ENCODE results near the gene LMBRD1. TPM values are rescaled to one million over a fixed set of nuclear protein-coding genes. Genes with fewer than 3 reads are reported as not detected.
"Not testable (repeated sequence)": the region's sequence is repeated elsewhere in the genome, so short reads cannot be mapped to it uniquely, and the experiment has no call there.

The LMBRD1 gene
- polyA plus RNA-seq, 3 donors, result 115 to 142 (median 139) TPM

GRCh38 chr6:69813508-69813907, 16.7 kb upstream of the LMBRD1 start:
- no peak for DNase-seq (ENCODE audit: extremely low read depth in 1 of 11, low read depth in 9 of 11, low spot score in 4 of 11)

- DNase-seq (ENCODE audit: extremely low read depth in 1 of 11, low read depth in 9 of 11, low spot score in 4 of 11), result no peak
Measured at GRCh38 chr6:69812746-69813427, 16.1 kb upstream of the LMBRD1 start.

- no peak for DNase-seq (ENCODE audit: extremely low read depth in 1 of 11, low read depth in 9 of 11, low spot score in 4 of 11)
Measured at GRCh38 chr6:69802995-69803394, 6.2 kb upstream of the LMBRD1 start.

- DNase-seq (ENCODE audit: extremely low read depth in 1 of 11, low read depth in 9 of 11, low spot score in 4 of 11), result no peak
Measured at GRCh38 chr6:69801711-69802110, 4.9 kb upstream of the LMBRD1 start.

- no peak for DNase-seq (ENCODE audit: extremely low read depth in 1 of 11, low read depth in 9 of 11, low spot score in 4 of 11)
Measured at GRCh38 chr6:69801225-69801624, 4.4 kb upstream of the LMBRD1 start.

GRCh38 chr6:69798796-69799195, 2.0 kb upstream of the LMBRD1 start:
- not testable (repeated sequence) for DNase-seq (ENCODE audit: extremely low read depth in 1 of 11, low read depth in 9 of 11, low spot score in 4 of 11)

GRCh38 chr6:69796073-69796641, 653 bp downstream of the LMBRD1 start:
- peak in 8 of 11 donors; percentile 26 to 68 (median 46) for DNase-seq (ENCODE audit: extremely low read depth in 1 of 11, low read depth in 9 of 11, low spot score in 4 of 11)

GRCh38 chr6:69795469-69796072, 1.2 kb downstream of the LMBRD1 start:
- no peak for DNase-seq (ENCODE audit: extremely low read depth in 1 of 11, low read depth in 9 of 11, low spot score in 4 of 11)

GRCh38 chr6:69792292-69792691, 4.5 kb downstream of the LMBRD1 start:
- DNase-seq (ENCODE audit: extremely low read depth in 1 of 11, low read depth in 9 of 11, low spot score in 4 of 11), result no peak

- no peak for DNase-seq (ENCODE audit: extremely low read depth in 1 of 11, low read depth in 9 of 11, low spot score in 4 of 11)
Measured at GRCh38 chr6:69791065-69791471, 5.7 kb downstream of the LMBRD1 start.

GRCh38 chr6:69790629-69791028, 6.2 kb downstream of the LMBRD1 start:
- no peak for DNase-seq (ENCODE audit: extremely low read depth in 1 of 11, low read depth in 9 of 11, low spot score in 4 of 11)

GRCh38 chr6:69789578-69789977, 7.2 kb downstream of the LMBRD1 start:
- no peak for DNase-seq (ENCODE audit: extremely low read depth in 1 of 11, low read depth in 9 of 11, low spot score in 4 of 11)

GRCh38 chr6:69787436-69787835, 9.4 kb downstream of the LMBRD1 start:
- DNase-seq (ENCODE audit: extremely low read depth in 1 of 11, low read depth in 9 of 11, low spot score in 4 of 11), result not testable (repeated sequence)

- no peak for DNase-seq (ENCODE audit: extremely low read depth in 1 of 11, low read depth in 9 of 11, low spot score in 4 of 11)
Measured at GRCh38 chr6:69785697-69786096, 11.1 kb downstream of the LMBRD1 start.

GRCh38 chr6:69784595-69785377, 12.0 kb downstream of the LMBRD1 start:
- DNase-seq (ENCODE audit: extremely low read depth in 1 of 11, low read depth in 9 of 11, low spot score in 4 of 11), result no peak

- no peak for DNase-seq (ENCODE audit: extremely low read depth in 1 of 11, low read depth in 9 of 11, low spot score in 4 of 11)
Measured at GRCh38 chr6:69783108-69783507, 13.7 kb downstream of the LMBRD1 start.

GRCh38 chr6:69780585-69781178, 16.1 kb downstream of the LMBRD1 start:
- DNase-seq (ENCODE audit: extremely low read depth in 1 of 11, low read depth in 9 of 11, low spot score in 4 of 11), result no peak

GRCh38 chr6:69775941-69776340, 20.9 kb downstream of the LMBRD1 start:
- DNase-seq (ENCODE audit: extremely low read depth in 1 of 11, low read depth in 9 of 11, low spot score in 4 of 11), result no peak

GRCh38 chr6:69775585-69775849, 21.3 kb downstream of the LMBRD1 start:
- DNase-seq (ENCODE audit: extremely low read depth in 1 of 11, low read depth in 9 of 11, low spot score in 4 of 11), result no peak
